ENCODE measurements around the gene LYPD6B.

Gene LYPD6B

DNA sequence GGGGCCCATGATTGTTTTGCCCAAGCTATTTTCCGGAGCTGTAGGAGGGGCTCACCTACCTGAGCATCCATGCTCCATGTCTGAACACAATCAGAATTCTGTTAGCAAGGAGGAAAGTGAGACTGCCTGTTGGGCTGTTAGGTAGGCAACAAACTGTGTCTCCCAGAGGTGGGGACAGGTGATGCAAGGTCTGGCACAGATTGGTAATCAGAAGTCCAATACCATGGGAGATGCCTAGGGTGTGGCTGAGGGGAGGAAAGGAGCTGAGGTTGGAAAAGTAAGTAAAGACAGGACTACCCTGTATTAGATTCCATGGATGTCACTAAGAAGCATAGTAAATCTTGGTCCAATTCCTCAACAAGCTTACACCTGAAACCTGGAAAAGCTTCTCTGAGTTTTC, 3.0 kb downstream of the LYPD6B start:
- no peak for DNase-seq (ENCODE audit: low read depth in 2 of 2)

DNA sequence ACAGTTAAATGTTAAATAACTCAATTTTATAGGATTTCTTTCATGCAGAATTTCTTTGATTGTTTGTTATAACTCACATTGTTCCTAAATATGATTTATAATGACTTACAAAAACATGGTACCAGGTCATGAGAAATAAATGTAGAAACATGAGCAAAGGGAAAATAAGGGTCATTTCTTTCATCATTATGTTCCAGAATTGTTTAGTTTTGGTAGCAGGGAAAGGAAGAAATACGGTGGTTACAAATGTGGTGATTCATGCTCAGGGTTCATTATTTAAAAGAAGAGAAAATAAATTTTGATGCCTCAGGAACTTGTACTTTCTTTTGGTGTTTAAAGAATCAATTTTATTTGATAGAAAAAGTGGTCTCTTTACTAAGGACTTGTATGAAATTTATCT, 4.4 kb downstream of the LYPD6B start:
- DNase-seq (ENCODE audit: low read depth in 2 of 2): no peak

DNA sequence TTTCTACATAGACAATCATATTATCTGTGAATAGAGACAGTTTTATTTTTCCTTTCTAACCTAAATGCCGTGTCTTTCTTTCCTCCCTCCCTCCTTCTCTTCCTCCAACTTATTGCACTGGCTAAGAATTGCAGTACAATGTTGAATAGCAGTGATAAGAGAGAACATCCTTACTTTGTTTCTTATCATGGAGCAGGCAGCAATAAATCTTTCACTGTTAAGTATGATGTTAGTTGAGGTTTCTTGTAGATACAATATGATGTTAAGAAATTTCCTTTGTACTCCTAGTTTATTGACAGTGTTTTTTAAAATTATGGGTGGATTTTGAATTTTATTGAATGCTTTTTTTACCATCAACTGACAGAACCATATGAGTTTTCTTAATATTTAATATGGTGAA, 6.0 kb downstream of the LYPD6B start:
- no peak for DNase-seq (ENCODE audit: low read depth in 2 of 2)

DNA sequence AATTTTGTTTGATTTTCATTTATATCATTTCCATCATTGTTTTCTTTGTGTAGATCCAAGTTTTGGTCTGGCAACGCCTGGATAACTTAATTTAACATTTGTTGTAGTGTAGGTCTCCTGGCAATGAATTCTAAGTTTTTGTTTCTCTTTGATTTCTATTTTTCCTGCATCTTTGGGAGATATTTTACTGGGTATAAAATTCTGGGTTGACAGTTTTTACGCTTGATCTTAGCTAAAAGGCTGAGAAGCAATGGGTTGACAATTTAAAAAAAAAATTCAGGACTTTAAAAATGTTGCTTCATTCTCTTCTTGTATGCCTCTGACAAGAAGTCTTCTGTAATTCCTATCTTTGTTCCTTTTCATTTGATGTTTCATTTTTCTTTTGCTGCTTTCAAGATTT, 8.6 kb downstream of the LYPD6B start:
- no peak for DNase-seq (ENCODE audit: low read depth in 2 of 2)

DNA sequence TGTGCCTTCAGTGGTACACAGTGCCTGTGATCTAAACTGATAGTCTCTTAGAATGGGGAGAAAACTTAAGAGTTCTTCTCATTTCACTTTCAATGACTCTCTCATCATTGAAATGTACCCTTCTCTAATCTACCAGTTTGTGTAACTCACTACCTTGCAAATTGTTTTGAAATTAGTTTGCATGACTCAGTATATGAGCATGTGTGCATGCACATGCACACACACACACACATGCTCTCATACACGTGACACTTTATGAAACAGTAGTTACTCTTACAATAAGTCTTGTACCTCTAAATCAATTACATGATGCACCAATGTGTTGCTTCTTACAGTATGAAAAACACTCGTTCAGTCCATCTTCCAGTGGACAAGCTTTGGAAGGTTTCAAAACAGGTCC, 10.6 kb downstream of the LYPD6B start:
- no peak for DNase-seq (ENCODE audit: low read depth in 2 of 2)

DNA sequence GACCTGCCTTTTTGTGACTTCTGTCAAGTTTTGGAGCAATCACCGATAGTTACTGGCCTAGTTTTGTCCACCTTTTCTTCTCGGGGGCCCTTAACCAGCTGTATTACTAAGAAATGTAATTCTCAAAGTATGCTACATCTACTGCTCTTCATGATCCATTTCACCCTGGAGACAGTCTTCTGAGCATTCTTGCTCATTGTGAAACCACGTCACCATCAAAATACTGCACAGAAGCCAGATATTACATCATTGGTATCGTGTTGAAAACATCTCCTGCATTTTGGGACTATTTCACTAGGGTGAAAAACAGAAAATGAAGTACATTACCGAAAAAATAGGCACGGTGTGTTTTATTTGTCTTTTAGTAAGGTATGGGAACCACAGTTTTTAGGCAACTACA, 11.7 kb downstream of the LYPD6B start:
- DNase-seq (ENCODE audit: low read depth in 2 of 2): no peak

DNA sequence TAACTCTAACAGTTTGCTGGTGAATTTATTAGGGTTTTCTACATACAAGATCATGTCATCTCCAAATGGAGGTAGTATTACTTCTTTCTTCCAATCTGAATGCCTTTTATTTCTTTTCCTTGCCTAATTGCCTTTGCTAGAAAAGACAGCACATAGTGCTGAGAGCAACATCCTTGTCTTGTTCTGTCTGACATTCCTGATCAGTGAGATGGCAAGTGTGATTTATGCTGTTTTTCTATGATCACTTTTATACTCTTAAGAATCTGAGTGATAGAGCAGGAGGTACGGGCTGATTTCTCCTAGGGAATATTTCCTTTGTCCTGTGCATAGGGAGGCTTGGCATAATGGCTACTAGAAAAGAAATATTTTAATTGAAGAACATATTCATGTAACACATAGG, 17.3 kb downstream of the LYPD6B start:
- no peak for DNase-seq (ENCODE audit: low read depth in 2 of 2)

DNA sequence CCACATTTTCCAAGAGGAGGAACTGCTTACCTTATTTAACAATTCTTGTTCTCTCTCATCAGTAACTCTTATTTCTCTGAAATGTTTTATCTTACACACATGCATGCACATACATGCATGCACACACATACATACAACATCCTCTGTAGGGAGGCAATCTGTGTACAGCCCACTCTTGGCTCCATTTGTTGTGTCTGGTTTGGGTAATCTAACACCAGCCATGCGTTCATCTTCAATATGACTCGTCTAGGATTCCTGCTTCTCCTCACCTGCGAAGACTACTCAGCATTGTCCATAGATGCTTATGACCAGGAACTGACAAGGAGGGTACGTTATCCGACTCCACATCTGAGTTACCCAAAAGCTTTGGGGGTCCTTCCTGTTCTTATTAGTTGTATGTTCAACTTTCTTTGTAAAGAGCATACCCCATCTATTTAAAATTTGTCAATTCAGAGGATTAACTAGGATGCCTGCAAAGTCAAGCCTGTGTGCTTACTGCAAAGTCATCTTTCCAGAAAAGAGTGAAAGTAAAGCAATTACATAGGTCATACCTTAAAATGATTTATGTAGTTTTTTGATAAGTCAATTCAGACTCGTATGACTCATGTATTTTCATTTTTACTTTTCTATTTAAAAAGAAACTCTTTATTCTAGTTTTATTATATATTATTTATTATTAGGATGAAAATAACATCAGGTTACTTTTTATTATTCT, 18.2 kb downstream of the LYPD6B start:
- DNase-seq (ENCODE audit: low read depth in 2 of 2): no peak

DNA sequence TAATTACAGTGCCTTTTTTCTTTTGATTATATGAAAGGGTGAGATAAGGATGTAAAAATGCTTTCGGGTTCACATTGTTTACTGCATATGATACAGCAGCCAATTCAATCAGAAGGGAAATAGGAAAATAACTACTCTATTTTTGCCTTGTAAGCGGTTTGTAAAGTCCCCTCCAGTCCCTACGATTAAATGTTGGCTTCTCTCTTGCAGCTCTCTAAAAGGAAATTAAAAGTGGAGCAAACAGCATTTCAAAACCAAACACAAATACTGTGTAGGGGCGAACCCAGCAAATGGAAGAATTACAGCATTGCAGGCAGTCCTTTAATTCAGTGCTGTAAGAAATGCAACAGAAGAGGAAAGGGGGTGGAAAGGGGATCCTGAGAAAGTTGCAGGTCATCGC, 18.9 kb downstream of the LYPD6B start:
- DNase-seq (ENCODE audit: low read depth in 2 of 2): no peak

DNA sequence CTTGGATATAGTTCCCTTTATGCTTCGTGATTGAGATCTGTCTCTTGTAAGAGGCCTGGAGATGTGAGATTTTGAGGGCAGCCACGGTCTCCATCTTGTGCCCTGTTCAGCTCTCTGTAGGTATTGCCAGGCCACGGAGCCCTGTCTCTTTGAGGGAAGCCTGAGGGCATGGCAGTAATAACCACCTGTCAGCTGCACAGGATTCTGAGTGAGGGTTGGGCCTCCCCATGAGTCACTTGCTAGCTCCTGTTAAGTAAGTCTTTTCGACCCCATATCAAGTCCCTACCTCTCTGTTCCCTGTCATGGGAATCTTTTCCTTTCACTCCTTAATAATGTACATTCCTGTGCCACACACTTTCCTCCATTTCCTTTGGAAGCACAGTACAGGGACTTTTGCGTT, 20.4 kb downstream of the LYPD6B start:
- DNase-seq (ENCODE audit: low read depth in 2 of 2): no peak

DNA sequence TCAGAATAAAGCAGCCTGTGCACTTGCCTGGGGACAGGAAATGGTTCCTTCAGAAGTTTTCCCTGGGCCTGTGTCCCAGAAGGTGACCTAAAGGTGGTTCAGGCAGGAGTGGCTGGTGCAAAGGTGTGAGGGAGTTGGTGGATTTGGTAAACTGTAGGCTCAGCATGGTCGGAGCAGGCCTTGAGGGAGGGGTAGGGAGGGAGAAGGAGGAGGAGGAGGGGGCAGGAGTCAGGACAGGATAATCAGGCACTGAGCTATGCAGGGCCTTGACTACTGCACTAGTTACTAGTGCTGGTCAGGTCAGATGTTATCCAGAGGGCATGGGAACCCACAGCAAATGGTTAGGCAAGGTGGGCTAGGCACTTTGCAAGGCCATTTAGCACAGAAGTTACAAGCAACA, 21.3 kb downstream of the LYPD6B start:
- DNase-seq (ENCODE audit: low read depth in 2 of 2): no peak

DNA sequence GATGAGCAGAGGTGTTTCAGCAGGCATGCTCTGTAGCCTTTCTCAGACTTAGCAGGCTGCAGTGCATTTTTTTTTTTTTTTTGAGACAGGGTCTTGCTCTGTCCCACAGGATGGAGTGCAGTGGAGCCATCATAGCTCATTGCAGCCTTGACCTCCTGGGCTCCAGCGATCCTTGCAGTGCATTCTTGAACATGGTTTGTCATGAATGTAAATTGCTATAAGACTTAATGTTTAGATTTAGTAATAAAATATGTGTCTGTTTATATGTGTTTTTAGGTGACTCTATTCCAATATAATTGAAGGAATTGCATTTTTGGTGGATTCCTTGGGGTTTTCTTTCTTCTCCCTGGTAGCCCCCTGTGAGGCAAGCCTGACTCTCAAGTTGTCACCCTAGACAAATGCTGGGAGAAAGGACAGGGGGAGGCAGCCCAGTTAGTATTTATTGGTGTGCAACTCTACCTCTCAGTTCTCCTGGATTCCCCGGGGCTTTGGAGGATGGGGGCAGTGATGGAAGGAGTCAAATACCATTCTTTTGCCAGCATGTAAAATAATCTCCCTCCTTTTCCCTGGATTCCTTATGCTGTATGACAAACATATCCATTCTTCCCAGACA, 22.7 kb downstream of the LYPD6B start:
- DNase-seq (ENCODE audit: low read depth in 2 of 2): no peak

DNA sequence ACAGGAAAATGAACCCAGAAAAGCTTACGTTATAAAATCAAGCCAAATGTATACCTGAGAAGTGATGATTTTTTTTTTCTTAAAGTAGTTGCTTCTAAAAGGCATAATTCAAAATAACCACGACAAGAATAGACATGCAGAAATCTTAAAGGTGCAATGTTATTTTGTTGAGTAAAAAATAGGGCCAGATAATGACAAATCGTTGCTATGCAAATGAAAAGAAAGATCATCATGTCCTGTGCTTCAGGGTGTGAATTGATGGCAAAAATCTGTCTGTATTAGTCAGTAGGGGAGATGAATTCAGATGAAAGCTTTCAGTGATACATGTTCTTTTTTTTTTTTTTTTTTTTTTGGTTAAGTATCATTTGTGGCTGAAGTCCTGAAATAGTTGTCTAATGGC, 24.0 kb downstream of the LYPD6B start:
- no peak for DNase-seq (ENCODE audit: low read depth in 2 of 2)

DNA sequence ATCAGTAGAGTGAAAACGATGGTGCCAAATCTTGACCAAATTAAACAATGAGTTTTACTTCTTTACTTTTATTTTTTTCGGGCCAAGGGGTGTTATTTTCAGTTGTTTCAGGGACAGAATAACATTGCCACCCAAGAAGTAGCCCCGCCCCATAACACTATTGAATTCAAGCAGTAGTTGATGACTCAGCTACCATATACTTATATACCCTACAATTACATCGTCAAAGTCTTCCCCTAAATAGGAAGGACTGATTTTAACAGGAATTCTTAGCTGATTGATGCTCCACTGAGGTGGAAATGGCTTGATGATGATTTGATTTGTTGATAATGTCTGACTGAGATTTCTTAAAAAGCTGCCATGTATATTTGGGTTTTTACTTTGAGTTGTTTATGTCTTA, 24.7 kb downstream of the LYPD6B start:
- DNase-seq (ENCODE audit: low read depth in 2 of 2): no peak

DNA sequence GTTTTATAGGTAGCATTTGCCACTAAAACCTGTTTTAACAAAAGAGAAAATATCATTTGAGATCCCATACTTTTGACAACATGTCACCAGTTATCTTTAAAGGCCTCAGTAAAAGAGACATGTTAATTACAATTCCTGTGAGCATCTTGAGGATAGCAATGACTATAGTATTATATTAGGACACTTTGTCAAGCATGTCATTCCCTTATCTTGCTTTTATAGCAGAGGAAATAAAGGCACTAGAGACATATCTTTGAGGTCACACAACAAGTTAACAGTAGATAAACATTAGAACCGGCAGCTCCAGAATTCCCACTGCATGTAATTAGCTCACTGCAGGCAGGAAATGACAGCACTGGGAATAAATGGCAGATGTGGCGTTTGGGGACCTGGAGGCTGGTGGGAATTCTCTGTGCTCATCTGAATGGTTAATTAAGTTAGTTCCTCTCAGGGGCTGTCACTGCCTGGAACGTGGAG, 25.9 kb downstream of the LYPD6B start:
- no peak for DNase-seq (ENCODE audit: low read depth in 2 of 2)

DNA sequence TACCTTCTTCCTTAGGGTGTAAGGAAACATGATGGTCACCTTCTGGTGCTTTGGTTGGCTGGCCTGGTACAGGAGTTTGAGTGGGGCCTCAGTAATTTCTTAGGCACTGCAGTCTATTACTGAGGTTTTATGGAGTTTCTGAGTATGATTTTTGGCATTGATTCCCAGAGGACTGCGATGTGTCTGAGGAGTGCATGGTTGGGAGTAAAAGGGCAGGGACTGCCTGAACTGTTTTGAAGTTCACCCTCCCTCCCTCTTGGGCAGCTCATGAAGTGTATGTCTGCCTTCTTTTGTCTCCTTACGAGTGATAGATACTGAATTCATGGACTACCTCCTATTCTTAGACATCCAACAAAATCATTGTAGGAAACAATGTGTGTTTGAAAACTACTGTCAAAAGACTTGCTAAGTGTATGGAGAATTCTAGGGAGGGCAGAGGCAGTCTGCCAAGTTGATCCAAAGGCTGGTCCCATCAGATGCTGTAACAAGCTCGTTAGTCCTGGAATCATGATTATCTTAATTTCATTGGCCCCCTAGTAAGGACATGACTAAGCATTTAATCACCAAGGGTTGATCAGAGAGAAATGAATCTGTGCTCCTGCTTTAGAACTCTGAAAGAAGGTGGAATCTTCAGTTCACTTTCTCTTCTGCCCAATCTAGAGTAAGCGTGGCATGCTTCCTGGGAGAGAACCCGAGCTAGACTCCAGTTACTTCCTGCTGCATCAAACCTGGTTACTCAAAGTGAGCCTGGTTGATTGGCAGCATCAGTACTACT, 26.5 kb downstream of the LYPD6B start:
- no peak for DNase-seq (ENCODE audit: low read depth in 2 of 2)

DNA sequence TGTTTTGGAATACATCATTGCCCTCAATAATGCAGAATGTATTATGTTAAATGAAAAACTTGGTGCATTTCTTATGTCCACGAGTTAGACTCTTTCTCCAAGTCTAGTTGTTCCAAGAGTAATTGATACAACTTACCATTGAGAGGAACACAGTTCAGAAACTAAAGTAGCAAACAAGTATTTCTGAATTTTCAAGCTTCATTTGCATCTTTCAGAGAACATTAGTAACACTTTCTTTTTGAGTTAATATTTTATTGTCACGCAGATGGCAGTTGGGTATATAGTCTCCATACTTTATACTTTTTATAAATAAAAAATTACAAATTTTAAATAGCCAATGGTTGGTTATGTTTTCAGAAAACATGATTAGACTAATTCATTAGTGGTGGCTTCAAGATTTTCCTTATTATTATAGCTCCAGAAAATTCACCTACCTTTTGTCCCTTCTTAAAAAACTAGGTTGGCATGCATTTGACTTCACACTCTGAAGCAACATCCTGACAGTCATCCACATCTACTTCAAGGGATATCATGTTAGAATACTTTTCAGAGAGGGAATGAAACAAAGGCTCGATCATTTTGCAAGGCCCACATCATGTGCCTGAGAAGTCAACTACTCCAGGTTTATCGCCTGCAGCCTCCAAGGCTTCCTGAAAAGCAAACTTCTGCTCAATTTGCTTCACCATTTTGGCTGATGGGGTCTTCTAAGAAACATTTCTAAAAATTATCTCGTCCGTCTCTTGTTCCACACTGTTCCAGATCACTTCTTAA, 29.9 kb downstream of the LYPD6B start:
- DNase-seq (ENCODE audit: low read depth in 2 of 2): no peak

DNA sequence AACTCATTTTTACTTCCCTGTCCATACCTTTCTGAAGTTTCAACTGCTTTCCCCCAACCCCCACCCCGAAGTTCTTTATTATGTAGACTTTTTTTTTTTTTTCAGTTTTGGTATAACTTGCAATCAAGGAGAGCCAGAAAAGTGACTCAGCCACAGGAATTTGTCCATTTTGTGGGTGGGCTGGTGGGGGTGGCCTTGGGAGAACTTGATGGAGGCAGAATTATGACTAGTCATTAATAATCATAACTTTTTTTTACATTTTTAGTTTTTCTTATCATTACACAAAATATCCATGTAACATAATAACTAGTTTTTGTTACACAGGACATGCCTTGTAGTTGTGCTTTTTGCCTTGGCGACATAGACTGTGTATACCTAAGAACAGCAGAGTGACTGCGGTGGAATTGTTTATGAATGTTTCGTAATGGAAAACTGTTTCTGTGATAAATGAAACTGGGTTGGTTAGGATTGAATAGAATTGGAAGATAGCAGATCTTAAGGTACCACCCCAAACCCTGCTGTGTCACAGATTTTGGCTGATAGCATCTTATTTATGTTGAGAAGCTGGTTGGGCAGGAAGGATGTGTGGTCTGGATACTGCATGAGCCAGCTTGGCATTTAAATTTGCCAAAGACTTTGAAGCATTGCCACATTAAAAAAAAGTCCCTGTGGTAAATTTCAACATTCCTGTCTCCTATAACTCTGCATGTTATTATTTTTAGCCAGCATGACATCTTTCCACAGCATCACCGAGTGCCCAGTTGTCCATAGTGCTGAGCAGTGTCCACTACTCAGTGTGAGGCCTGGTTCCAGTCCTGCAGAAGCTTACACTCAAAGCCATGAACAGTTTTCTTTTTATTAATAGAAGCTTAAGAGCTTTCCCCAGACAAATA, 30.7 kb downstream of the LYPD6B start:
- no peak for DNase-seq (ENCODE audit: low read depth in 2 of 2)

DNA sequence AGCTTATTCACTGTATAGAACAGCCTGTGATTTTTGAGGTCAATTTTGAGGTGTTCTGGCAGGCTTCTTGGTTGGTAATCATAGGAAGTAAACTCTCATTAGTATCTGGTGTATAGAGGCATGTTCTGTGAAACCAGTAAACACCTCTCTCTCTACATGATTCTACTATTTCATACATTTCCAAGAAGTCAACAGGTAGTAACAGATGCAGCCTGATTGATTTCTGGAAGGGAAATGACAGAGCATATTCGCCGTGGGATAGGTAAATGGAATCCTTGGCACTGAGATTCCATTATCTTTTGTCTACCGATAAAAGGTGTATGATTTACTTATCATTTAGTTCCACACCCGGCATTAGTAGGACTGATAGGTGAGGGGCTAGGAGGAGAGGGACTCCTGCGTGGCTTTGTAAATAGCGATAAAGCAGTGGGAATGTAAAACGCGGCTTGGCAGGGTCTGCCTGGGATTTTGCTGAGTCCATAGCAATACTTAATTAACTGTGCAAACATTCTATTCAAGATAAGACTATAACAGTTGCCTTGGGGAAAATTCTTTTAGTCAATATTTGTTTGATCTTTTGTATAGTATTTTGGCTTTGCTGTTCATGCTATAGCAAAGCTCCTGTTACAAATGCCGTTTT, 32.3 kb downstream of the LYPD6B start:
- no peak for DNase-seq (ENCODE audit: low read depth in 2 of 2)

DNA sequence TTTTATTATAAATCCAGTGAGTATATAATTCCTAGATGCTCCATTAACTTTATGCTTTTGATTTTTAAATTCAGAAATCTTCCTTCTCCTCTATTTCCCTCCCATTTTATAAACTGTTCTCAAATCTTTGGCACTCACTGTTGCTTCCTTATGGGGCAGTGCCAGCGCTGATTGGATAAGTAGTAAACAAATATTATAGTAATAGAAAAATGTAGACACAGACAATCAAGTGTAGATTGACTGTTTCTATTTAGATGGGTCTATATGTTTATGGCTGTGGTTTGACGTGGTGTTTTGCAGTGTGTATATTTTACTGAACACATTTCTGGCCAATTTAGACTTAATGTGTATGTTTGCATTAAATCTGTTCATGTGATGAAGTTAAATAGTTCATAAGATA, 36.6 kb downstream of the LYPD6B start:
- DNase-seq (ENCODE audit: low read depth in 2 of 2): no peak

DNA sequence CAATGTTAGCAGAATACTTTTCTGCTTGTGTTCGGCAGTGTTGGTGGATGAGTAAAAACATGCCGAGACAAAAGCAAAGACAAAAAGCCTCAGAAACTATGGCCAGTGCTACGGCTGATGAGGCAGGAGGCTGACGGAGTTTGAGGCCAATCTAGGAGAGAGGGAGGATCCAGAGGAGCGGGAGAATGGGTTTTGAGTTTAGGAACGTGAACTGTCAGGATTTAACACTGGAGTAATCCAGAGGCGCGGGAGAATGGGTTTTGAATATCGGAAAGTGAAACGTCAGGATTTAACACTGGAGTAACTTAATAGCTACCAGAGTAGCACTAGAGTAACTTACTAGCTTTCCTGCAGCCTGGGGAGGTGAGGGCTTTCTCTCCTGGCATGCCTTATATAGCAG, 37.4 kb downstream of the LYPD6B start:
- DNase-seq (ENCODE audit: low read depth in 2 of 2): no peak

Data from activated CD4-positive, alpha-beta T cell treated with anti-CD3 and anti-CD28 coated beads for 24 hours (primary cell).